IMR-90 (cell line): ENCODE measurements around the gene PUDP.
"Not testable (repeated sequence)": the region's sequence is repeated elsewhere in the genome, so short reads cannot be mapped to it uniquely, and the experiment has no call there.

ENCODE experiments used
- CEBPB ChIP-seq: IDR thresholded peaks from 2 replicates; pipeline ENCODE4 v1.6.1; 2012; ENCODE audit warnings: low read depth, low read length, improper control_type of control experiment
- CHD1 ChIP-seq: IDR thresholded peaks from 2 replicates; pipeline ENCODE4 v1.6.1; 2012; ENCODE audit warnings: low read depth, low read length, improper control_type of control experiment
- CTCF ChIP-seq: conservative IDR thresholded peaks from 2 replicates; pipeline ENCODE4 v1.5.1; 2012; ENCODE audit warnings: mild to moderate bottlenecking, low read depth, low read length, improper control_type of control experiment
- ELK1 ChIP-seq: fragments of 150-350 bp; IDR thresholded peaks from 2 replicates; pipeline ENCODE4 v1.6.1; 2016; ENCODE audit warnings: low read depth, mild to moderate bottlenecking, low read length, moderate library complexity, borderline replicate concordance
- MAFK ChIP-seq: IDR thresholded peaks from 2 replicates; pipeline ENCODE4 v1.6.1; 2012; ENCODE audit warnings: low read depth, low read length, improper control_type of control experiment
- MAZ ChIP-seq: IDR thresholded peaks from 2 replicates; pipeline ENCODE4 v1.6.1; 2012; ENCODE audit warnings: low read depth, mild to moderate bottlenecking, low read length, improper control_type of control experiment, moderate library complexity, borderline replicate concordance
- NFE2L2 ChIP-seq: fragments of 150-350 bp; IDR thresholded peaks from 2 replicates; pipeline ENCODE4 v1.6.1; 2016; ENCODE audit warnings: low read depth, mild to moderate bottlenecking, low read length
- POLR2A ChIP-seq: IDR thresholded peaks from 2 replicates; pipeline ENCODE4 v1.6.1; 2012; ENCODE audit warnings: mild to moderate bottlenecking, low read depth, low read length
- RAD21 ChIP-seq: IDR thresholded peaks from 2 replicates; pipeline ENCODE4 v1.6.1; 2012; ENCODE audit warnings: low read length, improper control_type of control experiment
- RCOR1 ChIP-seq: IDR thresholded peaks from 2 replicates; pipeline ENCODE4 v1.6.1; 2012; ENCODE audit warnings: mild to moderate bottlenecking, low read length, improper control_type of control experiment; ENCODE audit not compliant: insufficient replicate concordance
- RFX5 ChIP-seq: IDR thresholded peaks from 2 replicates; pipeline ENCODE4 v1.8.0; 2012; ENCODE audit warnings: low read depth, mild to moderate bottlenecking, low read length, moderate library complexity
- SMC3 ChIP-seq: fragments of 150-350 bp; IDR thresholded peaks from 2 replicates; pipeline ENCODE4 v1.6.1; 2016; ENCODE audit warnings: low read depth, mild to moderate bottlenecking, antibody characterized with exemption, low read length, moderate library complexity
- USF2 ChIP-seq: fragments of 150-350 bp; IDR thresholded peaks from 2 replicates; pipeline ENCODE4 v1.6.1; 2017; ENCODE audit warnings: mild to moderate bottlenecking, antibody characterized with exemption, low read length, low read depth

GRCh38 chrX:7012262-7012834, 135.6 kb downstream of the PUDP start:
- not testable (repeated sequence) for TF ChIP-seq CTCF, USF2, POLR2A, CHD1, RAD21, CEBPB, RCOR1, MAZ, MAFK, NFE2L2, RFX5, ELK1, SMC3
